Effector memory CD8-positive, alpha-beta T cell (primary cell): ENCODE data around the gene OPA3.
A peak's percentile ranks its signal among the peaks of the same experiment; 100 is the strongest.

Experiments
- ATAC-seq: fragments of 150-1000 bp; cut with Tn5 transposase; replicated peaks from 2 replicates; pipeline ENCODE4 v1.10.0; 2021; ENCODE audit warnings: mild to moderate bottlenecking, moderate library complexity
- DNase-seq, 3 experiments: peaks; one replicate each; pipeline ENCODE4 v3.0.0; 2021
- H3K27ac Mint-ChIP-seq, 2 donors: one replicate each; pipeline ENCODE4 v1.8.0; 2022; ENCODE audit warnings: mild to moderate bottlenecking in 2 of 2, mixed read lengths in 2 of 2, moderate library complexity in 2 of 2
- H3K27me3 Mint-ChIP-seq, 2 donors: one replicate each; pipeline ENCODE4 v1.8.0; 2022; ENCODE audit warnings: mixed read lengths in 2 of 2
- H3K36me3 Mint-ChIP-seq: one replicate; pipeline ENCODE4 v1.8.0; 2022; ENCODE audit warnings: mild to moderate bottlenecking, moderate library complexity, mixed read lengths; ENCODE audit not compliant: insufficient read depth
- H3K4me1 Mint-ChIP-seq, 2 donors: one replicate each; pipeline ENCODE4 v1.8.0; 2022; ENCODE audit warnings: low read depth in 2 of 2, mixed read lengths in 2 of 2
- H3K4me3 Mint-ChIP-seq, 2 donors: one replicate each; pipeline ENCODE4 v1.8.0; 2022; ENCODE audit warnings: mild to moderate bottlenecking in 2 of 2, mixed read lengths in 2 of 2, moderate library complexity in 2 of 2
- H3K9me3 Mint-ChIP-seq, 2 donors: one replicate each; pipeline ENCODE4 v1.8.0; 2022; ENCODE audit warnings: mixed read lengths in 2 of 2

Gene OPA3

GRCh38 chr19:45506989-45507871, 77.4 kb downstream of the OPA3 start, which contains the start of gene VASP:
Gene VASP, plus strand, starts transcription at chr19:45507479. Its CDS starts 293 bp downstream, at chr19:45507772.
- Mint-ChIP-seq H3K9me3 (no peaks in the 10 kb centered on the region), H3K27me3 (no peaks in the 10 kb centered on the region), H3K4me1 (peaks cover 33 to 48% of the 10 kb centered on the region in 2 donors), H3K4me3 (peak within 1 kb of the TSS; percentile 91 to 98), H3K27ac (peak within 1 kb of the TSS; percentile 82 to 96), H3K36me3 (peaks cover 33% of the 10 kb centered on the region)
- ATAC-seq (peak; percentile 72), DNase-seq (peak; percentile 89 to 95 (median 90))

- DNase-seq (peak; percentile 96 to 98 (median 98)), ATAC-seq (peak; percentile 80)
- peaks cover 29 to 43% of the 10 kb centered on the region in 2 donors for H3K4me1 Mint-ChIP-seq
- peak overlapping the region; percentile 91 to 98 for H3K4me3 Mint-ChIP-seq
- H3K27me3 Mint-ChIP-seq = no peaks in the 10 kb centered on the region
- peak overlapping the region; percentile 82 to 96 for H3K27ac Mint-ChIP-seq
- peaks cover 33% of the 10 kb centered on the region for H3K36me3 Mint-ChIP-seq
- H3K9me3 Mint-ChIP-seq = no peaks in the 10 kb centered on the region
Observed at GRCh38 chr19:45506246-45506988, 78.2 kb downstream of the OPA3 start.

- ATAC-seq (no peak), DNase-seq (no peak)
- peak overlapping the region; percentile 82 to 96 for H3K27ac Mint-ChIP-seq
- no peaks in the 10 kb centered on the region for H3K27me3 Mint-ChIP-seq
- H3K36me3 Mint-ChIP-seq = peaks cover 32% of the 10 kb centered on the region
- H3K4me3 Mint-ChIP-seq = peak overlapping the region; percentile 91 to 98
- H3K9me3 Mint-ChIP-seq = no peaks in the 10 kb centered on the region
- peaks cover 29 to 38% of the 10 kb centered on the region in 2 donors for H3K4me1 Mint-ChIP-seq
Observed at GRCh38 chr19:45505996-45506245, 78.7 kb downstream of the OPA3 start.

- H3K4me1 Mint-ChIP-seq = peaks cover 27 to 33% of the 10 kb centered on the region in 2 donors
- ATAC-seq = no peak
- H3K9me3 Mint-ChIP-seq = no peaks in the 10 kb centered on the region
- peaks cover 30% of the 10 kb centered on the region for H3K36me3 Mint-ChIP-seq
- no peak for DNase-seq
- H3K4me3 Mint-ChIP-seq = peak overlapping the region; percentile 91 to 98
- H3K27ac Mint-ChIP-seq = peak overlapping the region; percentile 82 to 96
- no peaks in the 10 kb centered on the region for H3K27me3 Mint-ChIP-seq
Observed at GRCh38 chr19:45505151-45505995, 79.2 kb downstream of the OPA3 start.

GRCh38 chr19:45503909-45504308, 80.7 kb downstream of the OPA3 start:
- peaks cover 19% of the 10 kb centered on the region for H3K36me3 Mint-ChIP-seq
- H3K4me3 Mint-ChIP-seq = no peak overlapping the region
- H3K9me3 Mint-ChIP-seq = no peaks in the 10 kb centered on the region
- no peak overlapping the region for H3K27ac Mint-ChIP-seq
- no peak for ATAC-seq
- no peak for DNase-seq
- H3K27me3 Mint-ChIP-seq = no peaks in the 10 kb centered on the region
- H3K4me1 Mint-ChIP-seq = peaks cover 25 to 27% of the 10 kb centered on the region in 2 donors

- no peak for DNase-seq
Observed at GRCh38 chr19:45502111-45502510, 82.5 kb downstream of the OPA3 start.

GRCh38 chr19:45501730-45502014, 82.9 kb downstream of the OPA3 start:
- Mint-ChIP-seq H3K9me3 (no peaks in the 10 kb centered on the region), H3K36me3 (peaks cover 17% of the 10 kb centered on the region), H3K4me3 (no peak overlapping the region), H3K27ac (no peak overlapping the region), H3K27me3 (no peaks in the 10 kb centered on the region), H3K4me1 (peaks cover 32 to 34% of the 10 kb centered on the region in 2 donors)
- ATAC-seq = no peak
- DNase-seq = no peak

More at GRCh38 chr19:45502111-45502510, 82.5 kb downstream of the OPA3 start:
- Mint-ChIP-seq H3K27me3 (no peaks in the 10 kb centered on the region), H3K9me3 (no peaks in the 10 kb centered on the region), H3K4me1 (peaks cover 33 to 35% of the 10 kb centered on the region in 2 donors), H3K4me3 (no peak overlapping the region), H3K27ac (no peak overlapping the region), H3K36me3 (peaks cover 21% of the 10 kb centered on the region)
- no peak for ATAC-seq

GRCh38 chr19:45500918-45501729, 83.5 kb downstream of the OPA3 start:
- Mint-ChIP-seq H3K4me1 (peaks cover 32% of the 10 kb centered on the region in 2 donors), H3K27ac (no peak overlapping the region), H3K4me3 (peak overlapping the region in 1 of 2 donors; percentile 56)

GRCh38 chr19:45499196-45500180, 85.1 kb downstream of the OPA3 start:
- Mint-ChIP-seq H3K4me3 (peak overlapping the region; percentile 79 to 91), H3K27me3 (peaks cover 8 to 12% of the 10 kb centered on the region in 2 donors), H3K36me3 (peaks cover 11% of the 10 kb centered on the region), H3K27ac (no peak overlapping the region), H3K9me3 (no peaks in the 10 kb centered on the region), H3K4me1 (peaks cover 31 to 34% of the 10 kb centered on the region in 2 donors)
- DNase-seq (peak; percentile 48 to 51 (median 50)), ATAC-seq (peak; percentile 24)

More at GRCh38 chr19:45500918-45501729, 83.5 kb downstream of the OPA3 start:
- no peaks in the 10 kb centered on the region for H3K27me3 Mint-ChIP-seq
- DNase-seq (no peak), ATAC-seq (no peak)
- H3K36me3 Mint-ChIP-seq = peaks cover 13% of the 10 kb centered on the region
- H3K9me3 Mint-ChIP-seq = no peaks in the 10 kb centered on the region

- Mint-ChIP-seq H3K9me3 (no peaks in the 10 kb centered on the region), H3K4me1 (peaks cover 31 to 34% of the 10 kb centered on the region in 2 donors), H3K27me3 (peaks cover 8 to 12% of the 10 kb centered on the region in 2 donors), H3K36me3 (peaks cover 16% of the 10 kb centered on the region), H3K4me3 (peak within 1 kb of the TSS; percentile 84 to 91), H3K27ac (peak within 1 kb of the TSS; percentile 87 to 90)
- peak; percentile 62 to 70 (median 62) for DNase-seq
- ATAC-seq = peak; percentile 71
Observed at GRCh38 chr19:45498411-45499195, 86.0 kb downstream of the OPA3 start, which contains the start of gene PPM1N. Gene PPM1N, plus strand, starts transcription at chr19:45498443. Its CDS starts 30 bp downstream, at chr19:45498473.

GRCh38 chr19:45497791-45498190, 86.8 kb downstream of the OPA3 start:
- no peaks in the 10 kb centered on the region for H3K9me3 Mint-ChIP-seq
- H3K27me3 Mint-ChIP-seq = peaks cover 8 to 19% of the 10 kb centered on the region in 2 donors
- ATAC-seq (no peak), DNase-seq (no peak)
- H3K4me1 Mint-ChIP-seq = peaks cover 34 to 40% of the 10 kb centered on the region in 2 donors
- H3K27ac Mint-ChIP-seq = peak overlapping the region; percentile 87 to 90
- H3K36me3 Mint-ChIP-seq = peaks cover 21% of the 10 kb centered on the region
- H3K4me3 Mint-ChIP-seq = peak overlapping the region; percentile 79 to 91
